ENCODE measurements around the gene EPHB2. TPM values are rescaled to one million over a fixed set of nuclear protein-coding genes. Genes with fewer than 3 reads are reported as not detected.

The EPHB2 gene
- total RNA-seq, 1 donor from 2014 or later: 10.7 TPM

GRCh38 chr1:22877112-22877915, 166.7 kb downstream of the EPHB2 start:
- Mint-ChIP-seq H3K27me3 (ENCODE audit: unreplicated experiment) (peaks cover 5% of the 10 kb centered on the region), H3K9me3 (ENCODE audit: unreplicated experiment) (no peaks in the 10 kb centered on the region), H3K4me3 (ENCODE audit: unreplicated experiment) (no peak overlapping the region), H3K27ac (ENCODE audit: unreplicated experiment) (no peak overlapping the region), H3K4me1 (ENCODE audit: unreplicated experiment) (peaks cover 14% of the 10 kb centered on the region), H3K36me3 (ENCODE audit: low read depth, unreplicated experiment) (peaks cover 9% of the 10 kb centered on the region)
- no peak for TF ChIP-seq CTCF (IDR thresholded peaks at IDR 0.05; ENCODE audit: unreplicated experiment)
- DNase-seq (ENCODE audit: low spot score): no peak

DNA sequence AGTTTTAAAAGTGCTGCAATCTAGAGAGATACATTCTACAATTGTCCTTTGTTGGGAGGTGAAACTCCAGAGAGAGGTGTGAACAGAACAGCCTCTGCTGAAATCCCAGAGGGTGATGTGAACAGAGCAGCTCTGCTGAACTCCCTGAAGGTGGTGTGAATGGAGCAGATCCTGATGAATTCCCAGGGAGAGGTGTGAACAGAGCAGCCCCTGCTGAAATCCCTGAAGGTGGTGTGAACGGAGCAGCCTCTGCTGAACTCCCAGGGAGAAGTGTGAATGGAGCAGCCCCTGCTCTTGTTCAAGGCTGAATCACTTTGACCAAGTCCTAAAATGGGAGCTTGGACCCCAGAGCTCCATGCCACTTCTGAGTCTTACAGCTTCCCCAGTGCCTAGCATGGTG, 167.3 kb downstream of the EPHB2 start:
- TF ChIP-seq CTCF (IDR thresholded peaks at IDR 0.05; ENCODE audit: unreplicated experiment): no peak
- H3K36me3 Mint-ChIP-seq (ENCODE audit: low read depth, unreplicated experiment): peaks cover 9% of the 10 kb centered on the region
- H3K9me3 Mint-ChIP-seq (ENCODE audit: unreplicated experiment): no peaks in the 10 kb centered on the region
- no peak overlapping the region for H3K27ac Mint-ChIP-seq (ENCODE audit: unreplicated experiment)
- no peak overlapping the region for H3K4me3 Mint-ChIP-seq (ENCODE audit: unreplicated experiment)
- peaks cover 5% of the 10 kb centered on the region for H3K27me3 Mint-ChIP-seq (ENCODE audit: unreplicated experiment)
- H3K4me1 Mint-ChIP-seq (ENCODE audit: unreplicated experiment): peaks cover 14% of the 10 kb centered on the region
- no peak for DNase-seq (ENCODE audit: low spot score)

DNA sequence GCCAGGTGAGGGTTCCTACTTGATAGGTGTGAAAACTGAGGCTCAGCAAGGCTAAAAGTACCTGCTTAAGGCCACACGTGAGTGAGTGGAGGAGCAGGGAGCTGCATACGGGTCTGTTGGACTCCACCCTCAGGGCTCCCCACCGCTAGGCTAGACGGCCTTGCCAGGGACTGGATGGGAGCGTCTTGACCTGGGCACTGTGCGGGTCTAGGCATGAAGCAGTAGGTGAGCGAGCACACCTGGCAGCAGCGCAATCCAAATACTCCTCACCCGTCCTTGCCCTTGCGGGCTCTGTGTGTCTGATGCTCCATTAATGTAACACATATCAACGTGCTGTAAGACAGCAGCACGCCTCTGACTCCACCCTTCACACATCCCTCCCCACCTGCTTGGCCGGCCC, 168.0 kb downstream of the EPHB2 start:
- Mint-ChIP-seq H3K4me3 (ENCODE audit: unreplicated experiment) (no peak overlapping the region), H3K27me3 (ENCODE audit: unreplicated experiment) (peaks cover 5% of the 10 kb centered on the region), H3K27ac (ENCODE audit: unreplicated experiment) (no peak overlapping the region), H3K4me1 (ENCODE audit: unreplicated experiment) (peaks cover 14% of the 10 kb centered on the region), H3K9me3 (ENCODE audit: unreplicated experiment) (no peaks in the 10 kb centered on the region), H3K36me3 (ENCODE audit: low read depth, unreplicated experiment) (peaks cover 4% of the 10 kb centered on the region)
- DNase-seq (ENCODE audit: low spot score): no peak
- no peak for TF ChIP-seq CTCF (IDR thresholded peaks at IDR 0.05; ENCODE audit: unreplicated experiment)

DNA sequence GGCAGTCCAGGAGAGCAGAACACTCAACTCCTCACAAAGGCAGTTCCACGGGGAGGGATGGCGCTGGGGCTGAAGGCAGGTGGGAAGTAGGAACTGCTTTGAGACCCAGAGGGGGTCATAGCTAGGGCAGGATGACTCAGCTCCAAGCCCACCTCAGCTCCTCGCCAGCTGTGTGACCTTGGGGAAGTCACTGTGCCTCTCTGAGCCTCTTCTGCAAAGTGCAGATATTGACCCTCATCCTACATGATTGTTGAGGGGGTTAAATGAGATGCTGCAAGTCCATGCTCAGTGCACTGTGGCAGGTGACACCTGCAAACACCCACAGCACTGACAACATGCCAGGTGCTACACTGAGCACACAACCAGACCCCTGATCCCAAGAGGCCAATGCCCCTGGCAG, 168.8 kb downstream of the EPHB2 start:
- no peak for TF ChIP-seq CTCF (IDR thresholded peaks at IDR 0.05; ENCODE audit: unreplicated experiment)
- peaks cover 5% of the 10 kb centered on the region for H3K27me3 Mint-ChIP-seq (ENCODE audit: unreplicated experiment)
- no peaks in the 10 kb centered on the region for H3K36me3 Mint-ChIP-seq (ENCODE audit: low read depth, unreplicated experiment)
- no peak for DNase-seq (ENCODE audit: low spot score)
- H3K4me3 Mint-ChIP-seq (ENCODE audit: unreplicated experiment): no peak overlapping the region
- peaks cover 14% of the 10 kb centered on the region for H3K4me1 Mint-ChIP-seq (ENCODE audit: unreplicated experiment)
- no peaks in the 10 kb centered on the region for H3K9me3 Mint-ChIP-seq (ENCODE audit: unreplicated experiment)
- no peak overlapping the region for H3K27ac Mint-ChIP-seq (ENCODE audit: unreplicated experiment)

DNA sequence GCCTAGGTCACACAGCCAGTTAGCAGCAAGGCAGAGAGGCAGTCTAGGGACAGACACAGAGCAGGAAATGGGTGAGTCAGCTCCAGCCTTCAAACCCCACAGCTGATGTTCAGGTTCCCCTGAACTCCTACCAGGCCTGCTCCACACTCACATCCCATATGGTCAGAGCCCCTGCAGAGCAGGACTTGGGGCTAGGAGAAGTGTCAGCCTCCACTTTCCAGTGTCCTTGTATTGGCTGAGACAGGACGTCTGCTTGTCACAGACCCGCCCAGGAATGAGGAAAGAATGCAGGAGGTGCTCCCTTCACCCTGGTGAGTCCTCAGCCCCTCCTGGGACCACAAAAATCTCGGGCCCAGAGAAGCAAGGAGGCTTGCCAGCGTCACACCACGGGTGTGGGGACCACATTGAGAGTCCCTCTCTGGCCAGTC, 169.5 kb downstream of the EPHB2 start:
- Mint-ChIP-seq H3K9me3 (ENCODE audit: unreplicated experiment) (no peaks in the 10 kb centered on the region), H3K27ac (ENCODE audit: unreplicated experiment) (no peak overlapping the region), H3K36me3 (ENCODE audit: low read depth, unreplicated experiment) (no peaks in the 10 kb centered on the region), H3K4me3 (ENCODE audit: unreplicated experiment) (no peak overlapping the region), H3K27me3 (ENCODE audit: unreplicated experiment) (peaks cover 5% of the 10 kb centered on the region), H3K4me1 (ENCODE audit: unreplicated experiment) (peaks cover 8% of the 10 kb centered on the region)
- no peak for TF ChIP-seq CTCF (IDR thresholded peaks at IDR 0.05; ENCODE audit: unreplicated experiment)
- no peak for DNase-seq (ENCODE audit: low spot score)

All from endothelial cell (in vitro differentiated cells).